Mucosa of stomach (tissue), 1 donor: ENCODE results near the gene TM4SF18.

Source experiments
- H3K27me3 ChIP-seq: one replicate; pipeline ENCODE4 v1.7.0; 2013; ENCODE audit warnings: mild to moderate bottlenecking, low read length; ENCODE audit not compliant: control insufficient read depth, insufficient read depth
- H3K36me3 ChIP-seq: one replicate; pipeline ENCODE4 v1.7.0; 2013; ENCODE audit warnings: low read length; ENCODE audit not compliant: control insufficient read depth, insufficient read depth
- H3K4me1 ChIP-seq: one replicate; pipeline ENCODE4 v1.7.0; 2013; ENCODE audit warnings: mild to moderate bottlenecking, low read length; ENCODE audit not compliant: control insufficient read depth, insufficient read depth
- H3K4me3 ChIP-seq: one replicate; pipeline ENCODE4 v1.7.0; 2013; ENCODE audit warnings: low read length
- H3K9ac ChIP-seq: one replicate; pipeline ENCODE4 v1.7.0; 2013; ENCODE audit warnings: mild to moderate bottlenecking, low read length, moderate library complexity
- H3K9me3 ChIP-seq: one replicate; pipeline ENCODE4 v1.7.0; 2013; ENCODE audit warnings: mild to moderate bottlenecking, low read length, moderate library complexity; ENCODE audit not compliant: control insufficient read depth
- donor health status: Pancreatic carcinoma.

The TM4SF18 gene

GRCh38 chr3:149288655-149289054, 44.8 kb downstream of the TM4SF18 start:
- no peaks in the 10 kb centered on the region for H3K4me1 ChIP-seq
- H3K9me3 ChIP-seq = no peaks in the 10 kb centered on the region
- H3K27me3 ChIP-seq = no peaks in the 10 kb centered on the region
- no peak overlapping the region for H3K9ac ChIP-seq
- no peak overlapping the region for H3K4me3 ChIP-seq
- H3K36me3 ChIP-seq = no peaks in the 10 kb centered on the region

- Histone ChIP-seq H3K9me3 (no peaks in the 10 kb centered on the region), H3K27me3 (no peaks in the 10 kb centered on the region), H3K4me1 (peaks cover 21% of the 10 kb centered on the region), H3K36me3 (no peaks in the 10 kb centered on the region), H3K4me3 (no peak overlapping the region), H3K9ac (no peak overlapping the region)
These were observed 49.4 kb downstream of the TM4SF18 start for GRCh38 chr3:149284034-149284433.

GRCh38 chr3:149283401-149283800, 50.0 kb downstream of the TM4SF18 start:
- no peaks in the 10 kb centered on the region for H3K9me3 ChIP-seq
- no peak overlapping the region for H3K4me3 ChIP-seq
- peaks cover 27% of the 10 kb centered on the region for H3K4me1 ChIP-seq
- no peaks in the 10 kb centered on the region for H3K36me3 ChIP-seq
- no peaks in the 10 kb centered on the region for H3K27me3 ChIP-seq
- peak overlapping the region; percentile 24 for H3K9ac ChIP-seq

- peaks cover 27% of the 10 kb centered on the region for H3K4me1 ChIP-seq
- H3K36me3 ChIP-seq = no peaks in the 10 kb centered on the region
- no peaks in the 10 kb centered on the region for H3K9me3 ChIP-seq
- no peaks in the 10 kb centered on the region for H3K27me3 ChIP-seq
- H3K9ac ChIP-seq = no peak overlapping the region
- H3K4me3 ChIP-seq = no peak overlapping the region
These were observed 50.6 kb downstream of the TM4SF18 start for GRCh38 chr3:149282836-149283235.

GRCh38 chr3:149282322-149282721, 51.1 kb downstream of the TM4SF18 start:
- no peaks in the 10 kb centered on the region for H3K9me3 ChIP-seq
- H3K36me3 ChIP-seq = no peaks in the 10 kb centered on the region
- peaks cover 27% of the 10 kb centered on the region for H3K4me1 ChIP-seq
- H3K4me3 ChIP-seq = no peak overlapping the region
- no peaks in the 10 kb centered on the region for H3K27me3 ChIP-seq
- no peak overlapping the region for H3K9ac ChIP-seq

GRCh38 chr3:149280671-149281349, 52.6 kb downstream of the TM4SF18 start:
- no peaks in the 10 kb centered on the region for H3K36me3 ChIP-seq
- no peaks in the 10 kb centered on the region for H3K9me3 ChIP-seq
- H3K27me3 ChIP-seq = no peaks in the 10 kb centered on the region
- no peak overlapping the region for H3K4me3 ChIP-seq
- no peak overlapping the region for H3K9ac ChIP-seq
- peaks cover 38% of the 10 kb centered on the region for H3K4me1 ChIP-seq

GRCh38 chr3:149278911-149279310, 54.5 kb downstream of the TM4SF18 start:
- H3K9me3 ChIP-seq = no peaks in the 10 kb centered on the region
- no peak overlapping the region for H3K4me3 ChIP-seq
- H3K27me3 ChIP-seq = no peaks in the 10 kb centered on the region
- no peak overlapping the region for H3K9ac ChIP-seq
- peaks cover 41% of the 10 kb centered on the region for H3K4me1 ChIP-seq
- H3K36me3 ChIP-seq = no peaks in the 10 kb centered on the region

GRCh38 chr3:149277331-149277813, 56.1 kb downstream of the TM4SF18 start:
- Histone ChIP-seq H3K4me3 (no peak overlapping the region), H3K27me3 (no peaks in the 10 kb centered on the region), H3K4me1 (peaks cover 45% of the 10 kb centered on the region), H3K9ac (peak overlapping the region; percentile 31), H3K36me3 (no peaks in the 10 kb centered on the region), H3K9me3 (no peaks in the 10 kb centered on the region)

GRCh38 chr3:149276619-149277018, 56.8 kb downstream of the TM4SF18 start:
- H3K27me3 ChIP-seq = no peaks in the 10 kb centered on the region
- H3K9me3 ChIP-seq = no peaks in the 10 kb centered on the region
- no peak overlapping the region for H3K4me3 ChIP-seq
- peaks cover 45% of the 10 kb centered on the region for H3K4me1 ChIP-seq
- no peaks in the 10 kb centered on the region for H3K36me3 ChIP-seq
- H3K9ac ChIP-seq = no peak overlapping the region

GRCh38 chr3:149274220-149274619, 59.2 kb downstream of the TM4SF18 start:
- no peaks in the 10 kb centered on the region for H3K36me3 ChIP-seq
- no peak overlapping the region for H3K9ac ChIP-seq
- H3K4me3 ChIP-seq = no peak overlapping the region
- H3K27me3 ChIP-seq = no peaks in the 10 kb centered on the region
- no peaks in the 10 kb centered on the region for H3K9me3 ChIP-seq
- H3K4me1 ChIP-seq = peaks cover 30% of the 10 kb centered on the region

- no peak overlapping the region for H3K4me3 ChIP-seq
- H3K4me1 ChIP-seq = peaks cover 22% of the 10 kb centered on the region
- H3K9me3 ChIP-seq = no peaks in the 10 kb centered on the region
- no peaks in the 10 kb centered on the region for H3K36me3 ChIP-seq
- no peaks in the 10 kb centered on the region for H3K27me3 ChIP-seq
- H3K9ac ChIP-seq = no peak overlapping the region
These were observed 60.2 kb downstream of the TM4SF18 start for GRCh38 chr3:149273096-149273751.

GRCh38 chr3:149271669-149272068, 61.8 kb downstream of the TM4SF18 start:
- Histone ChIP-seq H3K36me3 (no peaks in the 10 kb centered on the region), H3K27me3 (no peaks in the 10 kb centered on the region), H3K9me3 (no peaks in the 10 kb centered on the region), H3K9ac (no peak overlapping the region), H3K4me1 (peaks cover 16% of the 10 kb centered on the region), H3K4me3 (no peak overlapping the region)
